SK-N-DZ (cell line): ENCODE data around the gene HPD. TPM values are rescaled to one million over a fixed set of nuclear protein-coding genes. Genes with fewer than 3 reads are reported as not detected.
"Not testable (repeated sequence)": the region's sequence is repeated elsewhere in the genome, so short reads cannot be mapped to it uniquely, and the experiment has no call there.

Experiments
- DNase-seq: peaks from one replicate; pipeline ENCODE4 v3.0.0-alpha.2; 2015; ENCODE audit warnings: low spot score
- polyA plus RNA-seq, 2 experiments: library from polyadenylated mRNA; depleted of rRNA; stranded (reverse); fragments of >200 nt; gene quantifications; 2 replicates each; pipeline ENCODE4 v1.2.3, GENCODE V29; 2014

The HPD gene
- not detected in 2 replicates for polyA plus RNA-seq (2014; cell fraction: cytosol; rRNA removed)
- not detected in 2 replicates for polyA plus RNA-seq (2014; cell fraction: nucleus; rRNA removed)

- no peak for DNase-seq
These were observed at the start of gene HPD for GRCh38 chr12:121858662-121859572. Gene HPD (minus strand): TSS chr12:121858859. CDS start chr12:121858823, 36 bp downstream.

- DNase-seq, result no peak
These were observed 47.1 kb upstream of the HPD start for GRCh38 chr12:121905746-121906145.

DNA sequence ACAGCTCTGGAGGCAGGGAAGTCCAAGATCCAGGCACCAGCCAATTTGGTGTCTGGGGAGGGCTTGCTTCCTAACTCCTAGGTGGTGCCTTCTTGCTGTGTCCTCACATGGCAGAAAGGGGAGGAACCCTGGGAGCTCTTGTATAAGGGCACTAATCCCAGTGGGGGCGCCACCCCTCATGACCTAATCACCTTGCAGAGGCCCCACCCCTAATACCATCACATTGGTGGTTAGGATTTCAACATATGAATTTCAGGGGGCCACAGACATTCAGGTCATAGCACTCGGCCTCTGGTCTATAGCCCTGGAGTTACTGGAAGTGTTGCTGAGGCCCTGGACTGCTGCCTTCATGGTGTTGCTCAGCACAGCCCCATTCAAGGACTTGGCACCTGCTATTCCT lies 44.5 kb upstream of the HPD start:
- no peak for DNase-seq

GRCh38 chr12:121899590-121899989 lies 40.9 kb upstream of the HPD start:
- no peak for DNase-seq

GRCh38 chr12:121898287-121898686 lies 39.6 kb upstream of the HPD start:
- DNase-seq, result no peak

DNA sequence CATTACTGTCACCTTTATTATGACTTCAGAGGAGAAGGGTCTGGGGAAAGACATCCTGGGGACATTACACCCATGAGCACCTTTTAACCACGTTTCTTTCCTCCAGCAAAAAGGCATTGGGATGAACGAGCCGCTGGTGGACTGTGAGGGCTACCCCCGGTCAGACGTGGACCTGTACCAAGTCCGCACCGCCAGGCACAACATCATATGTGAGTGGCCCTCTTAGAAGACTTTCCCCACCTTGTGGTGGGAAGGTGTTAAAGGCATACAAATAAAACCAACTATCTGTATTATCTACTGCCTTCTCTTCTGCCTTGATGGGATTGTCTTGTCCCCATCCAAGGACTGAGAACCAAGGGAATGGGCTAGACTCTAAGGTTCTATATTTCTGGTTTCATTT lies 36.0 kb upstream of the HPD start:
- DNase-seq, result peak; percentile 49

DNA sequence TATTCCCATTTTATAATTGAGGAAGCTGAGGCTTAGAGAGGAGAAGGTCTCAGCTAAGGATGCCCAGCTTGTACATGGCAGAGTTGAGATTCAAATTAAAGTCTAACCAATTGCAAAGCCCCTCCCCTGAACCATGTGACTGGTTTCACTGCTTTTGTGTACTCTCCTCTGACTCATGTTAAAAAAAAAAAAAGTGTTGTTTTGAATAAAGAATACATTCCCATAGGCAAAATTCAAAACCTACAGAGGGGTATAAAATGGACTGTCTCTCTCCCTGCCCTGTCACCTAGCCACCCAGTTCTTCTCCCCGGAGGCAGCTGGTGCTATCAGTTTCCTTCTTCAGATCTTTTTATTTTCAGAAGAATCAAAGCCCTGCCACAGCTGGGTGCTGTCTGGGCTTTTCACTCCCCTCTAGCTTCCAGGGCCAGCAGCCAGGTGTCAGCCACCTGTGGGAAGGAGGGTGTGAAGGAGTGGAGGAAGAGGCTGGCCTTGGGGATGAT lies 35.4 kb upstream of the HPD start:
- DNase-seq, result no peak

DNA sequence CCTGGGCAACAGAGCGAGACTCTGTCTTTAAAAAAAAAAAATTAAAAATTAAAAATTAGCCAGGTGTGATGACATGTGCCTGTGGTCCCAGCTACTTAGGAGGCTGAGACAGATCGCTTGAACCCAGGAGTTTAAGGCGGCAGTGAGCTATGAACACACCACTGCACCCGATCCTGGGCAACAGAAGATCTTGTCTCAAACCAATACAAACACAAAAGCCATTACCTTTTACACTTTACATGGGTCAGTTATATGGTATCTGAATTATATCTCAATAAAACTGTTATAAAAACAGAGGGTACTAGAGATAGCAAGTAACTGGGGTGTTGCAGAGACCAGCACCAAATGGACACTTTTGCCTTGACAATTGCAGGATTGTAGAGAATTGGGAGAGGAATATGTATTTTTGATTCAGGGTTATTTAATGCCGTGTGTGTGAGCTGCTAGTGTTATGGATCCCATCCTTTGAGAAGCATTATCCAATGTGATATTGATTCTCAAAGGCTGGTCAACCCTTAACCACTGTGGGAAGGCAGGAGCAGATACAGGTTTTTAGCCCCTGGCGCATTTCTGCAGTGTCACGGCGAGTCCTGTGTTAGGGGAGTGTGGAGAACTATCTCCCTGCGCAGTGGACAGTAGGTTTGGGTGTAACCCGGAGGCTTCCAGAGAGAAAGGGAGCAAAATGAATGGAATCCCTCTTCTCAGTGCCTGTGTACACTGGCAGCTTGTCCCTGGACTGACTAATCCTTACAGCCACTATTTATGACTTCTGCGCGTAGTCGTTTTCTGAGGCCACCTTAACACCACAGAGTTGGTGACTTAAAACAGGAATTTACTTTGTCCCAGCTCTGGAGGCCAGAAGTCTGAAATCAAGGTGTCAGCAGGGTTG lies 34.3 kb upstream of the HPD start:
- no peak for DNase-seq

GRCh38 chr12:121889661-121890060 lies 31.0 kb upstream of the HPD start:
- not testable (repeated sequence) for DNase-seq

- no peak for DNase-seq
These were observed 30.6 kb upstream of the HPD start for GRCh38 chr12:121889274-121889624.

DNA sequence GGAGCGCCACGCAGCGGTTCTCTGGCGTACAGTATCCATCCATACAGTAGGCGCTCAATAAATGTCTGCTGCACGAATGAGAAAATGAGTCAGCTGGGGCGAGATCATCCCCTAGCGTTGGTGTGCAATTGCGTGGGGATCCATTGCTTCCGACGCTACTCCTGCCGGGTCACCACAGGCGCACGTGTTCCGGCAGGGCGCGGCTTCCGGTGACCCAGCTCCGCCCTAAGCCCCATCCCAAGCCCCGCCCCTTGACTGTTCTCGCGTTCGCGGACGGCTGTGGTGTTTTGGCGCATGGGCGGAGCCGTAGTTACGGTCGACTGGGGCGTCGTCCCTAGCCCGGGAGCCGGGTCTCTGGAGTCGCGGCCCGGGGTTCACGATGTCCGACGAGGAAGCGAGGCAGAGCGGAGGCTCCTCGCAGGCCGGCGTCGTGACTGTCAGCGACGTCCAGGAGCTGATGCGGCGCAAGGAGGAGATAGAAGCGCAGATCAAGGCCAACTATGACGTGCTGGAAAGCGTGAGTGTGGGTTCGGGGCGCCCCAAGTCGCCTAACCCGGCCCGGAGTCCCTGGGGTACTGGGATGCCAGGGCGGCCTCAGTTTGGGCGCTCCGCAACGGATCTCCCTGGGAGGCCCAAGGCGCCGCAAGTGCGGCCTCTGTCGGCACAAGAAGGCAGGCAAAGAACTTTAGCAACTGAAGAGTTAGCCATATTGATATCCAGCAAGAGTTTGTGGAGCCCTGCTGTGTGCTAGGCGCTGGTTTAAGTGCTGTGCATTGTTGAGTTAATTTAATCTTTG lies 30.0 kb upstream of the HPD start, which contains the start of gene PSMD9:
TSS of gene PSMD9 (plus strand) at position 313 of the 796 bp plus-strand sequence. CDS start at position 380, 67 bp downstream.
- peak; percentile 97 for DNase-seq

GRCh38 chr12:121888083-121888477 lies 29.4 kb upstream of the HPD start:
- no peak for DNase-seq

GRCh38 chr12:121885129-121885528 lies 26.5 kb upstream of the HPD start:
- not testable (repeated sequence) for DNase-seq

DNA sequence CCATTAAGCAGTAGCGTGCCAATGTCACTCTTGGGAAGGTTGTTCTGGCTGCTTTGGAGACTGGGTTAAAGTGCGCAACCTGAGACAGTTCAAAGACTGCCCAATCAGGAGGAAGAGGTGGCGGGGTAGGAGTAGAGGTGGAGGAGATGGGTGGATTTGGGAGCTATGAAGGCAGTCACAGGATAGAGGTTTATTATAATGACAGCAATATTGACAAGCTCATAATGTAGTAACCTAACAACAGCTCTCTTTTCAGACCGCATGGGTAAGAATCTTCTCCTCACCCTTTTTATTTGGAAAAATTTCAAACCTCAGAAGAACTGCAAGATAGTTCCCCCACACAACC lies 24.6 kb upstream of the HPD start:
- DNase-seq, result no peak

DNA sequence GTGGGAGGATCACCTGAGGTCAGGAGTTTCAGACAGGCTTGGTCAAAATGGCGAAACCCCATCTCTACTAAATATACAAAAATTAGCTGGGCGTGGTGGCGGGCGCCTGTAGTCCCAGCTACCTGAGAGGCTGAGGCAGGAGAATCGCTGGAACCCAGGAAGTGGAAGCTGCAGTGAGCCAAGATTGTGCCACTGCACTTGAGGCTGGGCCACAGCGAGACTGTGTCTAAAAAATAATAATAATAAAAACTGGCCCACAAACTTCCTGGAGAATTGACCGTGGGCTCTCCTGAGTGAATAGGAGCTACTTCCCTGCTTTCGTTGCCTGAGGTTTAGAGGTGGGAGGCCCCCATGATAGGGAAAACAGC lies 17.4 kb upstream of the HPD start:
- DNase-seq, result not testable (repeated sequence)

GRCh38 chr12:121875582-121875981 lies 16.9 kb upstream of the HPD start:
- DNase-seq, result no peak

DNA sequence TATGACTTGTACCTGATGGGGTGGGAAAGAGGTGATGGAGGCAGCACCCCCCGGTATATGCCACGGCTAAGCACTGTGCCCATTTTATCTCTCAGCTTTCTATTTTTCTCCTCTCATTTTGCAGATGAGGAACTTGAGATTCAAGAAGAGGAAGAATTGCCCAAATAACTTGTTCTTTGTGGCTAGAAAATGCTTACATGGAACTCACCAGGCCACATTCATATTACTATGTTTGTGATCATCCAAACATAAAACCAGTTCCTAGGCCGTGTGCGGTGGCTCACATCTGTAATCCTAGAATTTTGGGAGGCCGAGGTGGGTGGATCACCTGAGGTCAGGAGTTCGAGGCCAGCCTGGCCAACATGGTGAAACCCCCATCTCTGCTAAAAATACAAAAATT lies 15.4 kb upstream of the HPD start:
- DNase-seq, result no peak

GRCh38 chr12:121873216-121873569 lies 14.5 kb upstream of the HPD start:
- DNase-seq, result no peak

DNA sequence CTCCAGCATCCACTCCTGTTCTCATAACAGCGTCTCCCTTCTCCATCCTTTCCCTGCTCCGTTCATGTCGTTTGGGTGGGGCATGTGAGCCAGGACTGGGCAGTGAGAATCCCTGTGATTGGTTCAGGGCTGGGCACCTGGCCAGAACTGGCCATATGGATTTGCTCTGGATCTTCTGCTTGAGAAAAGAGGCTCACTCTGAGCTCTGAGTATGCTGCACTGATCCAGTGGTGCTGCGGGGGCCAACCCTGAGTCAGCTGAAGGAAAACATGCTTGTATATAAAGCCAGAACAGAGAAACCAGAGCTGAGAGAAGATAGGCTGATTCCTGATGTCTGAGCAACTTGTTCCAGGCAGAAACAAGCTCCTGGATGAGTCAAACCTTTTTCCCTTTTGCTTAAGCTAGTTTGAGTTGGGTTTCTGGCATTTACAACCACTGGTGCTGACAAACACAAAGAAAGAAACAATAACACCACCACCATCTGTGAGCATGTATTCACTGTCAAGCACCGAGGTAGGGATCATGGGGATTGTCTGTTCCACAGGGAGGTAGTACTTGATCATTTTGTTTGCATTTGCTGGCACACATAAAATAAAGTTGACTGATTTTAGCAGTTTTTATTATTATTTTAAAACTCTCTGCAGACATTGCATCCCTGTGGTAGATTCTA lies 14.0 kb upstream of the HPD start:
- peak; percentile 82 for DNase-seq

DNA sequence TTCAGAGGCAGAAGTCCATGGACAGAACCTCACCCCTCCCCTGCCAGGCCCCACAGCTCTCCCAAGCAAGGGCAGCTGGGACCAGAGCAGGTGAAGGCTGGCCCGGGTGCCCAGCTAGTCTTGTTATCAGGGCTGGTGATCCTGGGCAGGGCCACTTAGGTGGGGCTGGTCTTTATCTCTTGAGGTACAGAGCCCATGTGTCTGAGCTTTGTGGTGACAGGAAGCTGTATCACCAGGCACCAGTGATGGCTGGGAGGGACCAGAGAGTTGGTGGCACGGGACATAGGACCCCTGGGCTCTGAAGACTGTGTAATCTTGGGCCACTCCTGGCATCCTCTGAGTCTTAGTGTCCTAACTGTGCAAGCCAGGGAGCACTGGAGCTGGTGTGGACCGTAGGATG lies 12.8 kb upstream of the HPD start:
- no peak for DNase-seq

DNA sequence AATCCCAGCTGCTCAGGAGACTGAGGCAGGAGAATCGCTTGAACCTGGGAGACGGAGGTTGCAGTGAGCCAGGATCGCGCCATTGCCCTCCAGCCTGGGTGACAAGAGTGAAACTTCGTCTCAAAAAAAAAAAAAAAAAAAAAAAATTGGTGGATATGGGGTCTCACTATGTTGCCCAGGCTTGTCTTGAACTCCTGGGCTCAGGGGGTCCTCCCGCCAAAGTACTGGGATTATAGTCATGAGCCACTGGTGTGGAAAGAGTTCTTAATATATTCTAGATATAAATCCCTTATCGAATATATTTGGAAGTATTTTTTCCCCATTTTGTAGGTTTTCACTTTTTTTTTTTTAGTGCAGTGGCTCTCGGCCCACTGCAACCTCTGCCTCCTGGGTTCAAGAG lies 10.6 kb upstream of the HPD start:
- DNase-seq, result not testable (repeated sequence)
